HL-60/S4 treated with retinoic acid at 250 ng/mL for 4 days and 3 days (cell line): Measurements from ENCODE around the gene HOXD8.

Experiments used
- in situ Hi-C: fragments of 300-500 bp; cut with MboI; formaldehyde crosslinking; loops from 2 replicates; pipeline ENCODE4 v1.7.0; 2022; ENCODE audit warnings: low sequenced_read_pairs

Gene HOXD8

DNA sequence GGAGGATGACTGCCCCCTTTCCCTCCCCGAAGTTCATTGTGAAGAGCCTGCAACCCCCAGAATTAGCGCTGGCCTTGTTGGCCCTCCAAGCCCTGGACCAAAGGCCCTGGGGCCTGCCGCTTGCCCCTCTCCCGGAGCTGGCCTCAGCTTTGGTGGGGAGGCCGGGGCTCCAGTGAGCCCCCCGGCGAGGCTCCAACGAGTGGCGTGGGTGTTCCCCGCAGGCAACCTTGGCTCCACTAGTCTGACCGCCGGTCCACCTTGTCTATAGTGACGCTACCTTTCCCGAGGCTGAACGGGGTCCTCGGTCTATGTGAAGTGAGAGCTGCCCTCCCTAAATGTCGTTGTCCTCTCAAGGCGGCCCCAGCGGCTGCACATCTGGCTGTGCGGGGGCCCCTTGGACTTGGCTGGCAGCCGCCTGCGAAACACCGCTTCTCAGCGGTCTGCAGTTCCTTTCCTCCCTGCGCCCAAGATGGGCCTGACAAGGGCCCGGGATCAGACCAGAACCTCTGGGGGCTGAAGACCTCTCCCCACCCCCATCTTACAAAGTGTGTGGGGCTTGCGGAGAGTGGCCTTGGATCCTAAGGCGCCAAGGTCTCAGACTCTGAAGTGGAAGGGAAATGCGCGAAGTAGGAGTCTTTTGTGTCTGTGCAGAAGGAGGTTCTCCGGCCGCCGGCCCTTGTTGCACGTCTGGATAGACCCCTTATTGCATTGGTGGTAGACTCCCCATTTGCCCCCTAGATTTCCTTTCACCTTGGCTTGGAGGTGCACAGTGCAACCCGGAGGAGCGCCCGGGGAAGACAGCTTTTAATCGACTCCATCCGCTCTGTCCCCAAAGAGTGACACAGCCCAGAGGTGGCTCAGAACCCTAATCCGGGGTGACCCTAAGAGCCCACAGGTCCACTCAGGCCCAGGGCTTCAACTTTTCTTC is 16.9 kb upstream of the HOXD8 start:
- in situ Hi-C loops, result loop anchor here (25.0 kb wide), 1 partner anchor 1200 kb away; no protein-coding TSS in a partner anchor

DNA sequence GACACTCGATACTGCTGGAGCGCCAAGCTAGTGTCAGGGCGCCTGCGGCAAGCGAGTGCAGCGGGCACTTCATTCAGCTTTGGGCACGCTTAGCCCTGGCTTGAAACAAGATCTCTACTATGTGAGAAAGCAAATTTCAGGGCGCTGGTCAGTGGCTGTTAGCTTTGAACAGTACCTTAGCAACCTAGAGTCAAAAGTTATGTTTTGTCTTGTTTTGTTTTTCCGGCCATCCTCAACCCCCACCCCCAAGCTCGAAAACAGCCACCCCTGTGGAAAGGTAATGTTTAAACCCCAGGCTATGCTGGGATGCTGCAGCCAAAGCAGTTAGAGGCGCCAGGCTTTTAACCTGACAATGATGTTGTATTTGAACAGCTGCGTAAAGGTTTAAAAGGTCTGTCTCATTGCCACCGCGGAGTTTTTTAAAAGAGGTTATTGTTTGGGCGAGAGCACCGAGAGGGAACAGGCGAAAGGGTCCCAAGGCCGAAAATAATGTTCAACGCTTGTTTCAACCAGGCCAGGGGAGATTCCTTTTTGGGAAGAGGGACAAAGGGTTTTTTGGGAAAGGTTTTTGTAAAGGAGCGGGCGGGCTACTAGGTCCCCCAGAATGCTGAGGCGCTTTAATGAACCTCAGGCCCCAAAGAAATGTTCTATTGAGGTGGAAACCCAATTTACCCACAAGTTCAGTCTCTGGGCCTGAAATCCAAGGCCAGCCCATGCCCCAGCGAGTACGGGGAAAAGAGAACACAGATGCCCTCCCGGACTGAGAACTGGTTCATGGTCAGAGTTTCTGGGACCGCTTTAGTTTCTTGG is 15.2 kb upstream of the HOXD8 start:
- in situ Hi-C loops, result loop anchor here (25.0 kb wide), 1 partner anchor 1198 kb away; no protein-coding TSS in a partner anchor

DNA sequence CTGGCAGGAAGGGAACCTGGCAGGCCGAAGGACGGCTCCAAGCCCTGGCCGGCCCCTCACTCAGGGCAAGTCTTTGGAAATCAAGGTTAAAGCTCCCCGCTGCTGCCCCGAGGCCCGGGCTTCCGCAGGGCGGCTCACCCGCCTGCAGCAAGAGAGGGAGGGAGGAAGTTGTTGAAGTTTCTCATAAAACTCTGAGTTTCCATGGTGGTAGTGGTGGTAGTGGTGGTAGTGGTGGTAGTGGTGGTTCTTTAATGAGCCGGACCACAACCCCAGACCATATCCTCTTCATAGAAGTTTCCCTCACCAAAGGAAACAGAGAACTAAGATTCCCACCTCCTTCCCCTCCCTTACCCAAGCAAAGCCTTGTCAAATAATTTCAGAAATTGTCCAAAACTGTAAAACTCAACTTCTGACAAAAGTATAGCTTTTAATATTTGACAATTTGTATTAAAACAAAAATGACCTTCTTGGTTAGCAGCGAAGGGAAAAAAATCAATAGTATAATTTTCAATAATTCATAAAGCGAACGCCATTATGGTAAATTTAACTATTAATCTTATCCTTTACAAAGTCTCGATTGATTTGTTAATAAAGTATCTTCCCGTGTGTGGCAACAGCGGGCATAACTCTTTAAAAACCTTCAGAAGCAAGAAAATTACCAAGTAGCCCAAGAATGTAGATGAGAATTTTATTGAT is 14.4 kb upstream of the HOXD8 start:
- in situ Hi-C loops, result loop anchor here (25.0 kb wide), 1 partner anchor 1197 kb away; no protein-coding TSS in a partner anchor

DNA sequence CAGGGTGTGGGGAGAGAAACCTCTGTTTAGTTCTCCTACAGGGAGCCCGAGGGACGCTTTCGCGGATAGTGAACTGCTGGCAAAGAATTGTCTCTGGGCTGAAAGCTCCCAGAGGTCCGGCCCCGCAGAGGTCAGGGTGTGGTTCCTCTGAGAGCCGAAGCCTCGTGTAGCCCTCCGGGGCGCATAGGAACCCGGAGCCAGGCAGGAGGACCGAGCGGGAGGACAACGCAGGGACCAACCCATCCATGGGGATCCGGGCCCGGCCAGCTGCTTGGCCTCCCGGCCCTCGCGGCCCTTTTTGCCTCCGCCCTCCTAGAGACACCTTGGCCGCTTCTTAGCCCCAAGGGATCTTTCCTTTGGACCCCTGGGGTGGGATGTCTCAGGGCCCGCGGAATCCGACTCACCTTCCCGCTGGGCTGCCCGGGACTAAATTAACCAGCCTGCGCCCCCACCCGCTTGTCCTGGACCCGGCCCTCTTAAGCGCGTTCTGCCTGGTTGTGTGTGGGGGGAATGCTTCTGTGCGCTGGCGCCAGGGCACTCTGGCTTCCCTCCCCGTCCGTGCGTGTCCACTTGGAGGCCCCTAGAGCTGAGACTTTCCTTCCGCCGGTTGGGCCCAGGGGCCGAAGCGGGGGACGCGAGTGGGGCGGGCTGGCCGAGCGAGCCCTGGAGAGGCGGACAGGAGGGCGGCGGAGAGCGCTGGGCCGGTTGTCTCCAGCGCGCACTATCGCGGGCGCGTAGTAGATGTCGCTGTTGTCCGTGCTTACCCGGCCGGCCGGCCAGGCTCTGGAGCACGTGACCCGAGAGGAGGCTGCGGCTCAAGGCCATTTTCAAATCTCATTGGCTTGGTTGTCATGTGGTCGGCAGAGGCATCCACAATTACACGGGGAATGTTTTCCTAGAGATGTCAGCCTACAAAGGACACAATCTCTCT is 13.4 kb upstream of the HOXD8 start, which contains the start of gene HOXD10:
HOXD10 (plus strand) TSS at position 896 of the 931 bp plus-strand sequence. CDS start 56 bp downstream, outside the sequence.
- in situ Hi-C loops, result loop anchor here (25.0 kb wide), 1 partner anchor 1196 kb away; no protein-coding TSS in a partner anchor

DNA sequence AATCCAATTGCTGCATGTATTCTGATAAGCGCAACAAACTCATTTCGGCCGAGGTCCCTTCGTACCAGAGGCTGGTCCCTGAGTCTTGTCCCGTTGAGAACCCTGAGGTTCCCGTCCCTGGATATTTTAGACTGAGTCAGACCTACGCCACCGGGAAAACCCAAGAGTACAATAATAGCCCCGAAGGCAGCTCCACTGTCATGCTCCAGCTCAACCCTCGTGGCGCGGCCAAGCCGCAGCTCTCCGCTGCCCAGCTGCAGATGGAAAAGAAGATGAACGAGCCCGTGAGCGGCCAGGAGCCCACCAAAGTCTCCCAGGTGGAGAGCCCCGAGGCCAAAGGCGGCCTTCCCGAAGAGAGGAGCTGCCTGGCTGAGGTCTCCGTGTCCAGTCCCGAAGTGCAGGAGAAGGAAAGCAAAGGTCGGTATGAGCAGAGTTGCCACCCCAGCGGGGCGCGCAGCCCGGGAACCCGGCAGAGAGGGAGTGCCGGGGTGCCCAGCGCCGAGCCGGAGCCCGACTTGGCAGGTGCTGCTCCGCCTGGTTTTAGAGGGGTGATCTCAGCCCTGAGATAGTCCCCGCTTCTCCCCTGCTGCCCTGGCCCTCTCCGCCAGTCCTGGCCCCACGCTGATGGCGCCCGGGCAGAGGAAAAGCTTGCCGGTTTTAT is 12.2 kb upstream of the HOXD8 start:
- in situ Hi-C loops, result loop anchor here (25.0 kb wide), 1 partner anchor 1195 kb away; no protein-coding TSS in a partner anchor

DNA sequence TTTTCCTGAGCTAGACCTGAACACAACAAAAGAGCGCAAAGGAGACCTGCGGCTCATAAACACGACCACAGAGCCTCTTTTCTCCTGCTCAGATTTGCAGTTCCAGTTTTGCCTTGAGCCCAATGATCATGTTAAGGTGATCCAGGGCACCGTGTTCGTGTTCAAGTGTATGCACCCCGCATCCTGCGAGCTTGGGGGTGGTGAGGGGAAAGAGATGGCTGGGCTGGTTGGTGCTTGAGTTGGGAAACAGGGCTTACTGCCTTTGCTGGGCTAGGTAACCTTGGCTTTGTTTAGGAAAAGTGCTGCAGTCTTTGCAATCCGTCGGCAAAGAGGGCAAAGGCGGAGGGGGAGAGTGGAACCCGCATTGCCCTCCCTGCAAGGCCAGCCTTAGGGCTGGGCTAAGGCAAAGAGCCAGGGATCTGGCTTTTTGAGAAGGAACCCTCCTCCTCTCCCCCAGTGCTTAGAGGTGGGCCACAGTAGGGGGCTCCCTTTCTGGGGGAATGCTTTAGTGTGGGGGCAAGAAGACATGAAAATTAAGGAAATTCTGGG is 11.6 kb upstream of the HOXD8 start:
- in situ Hi-C loops, result loop anchor here (25.0 kb wide), 1 partner anchor 1194 kb away; no protein-coding TSS in a partner anchor

DNA sequence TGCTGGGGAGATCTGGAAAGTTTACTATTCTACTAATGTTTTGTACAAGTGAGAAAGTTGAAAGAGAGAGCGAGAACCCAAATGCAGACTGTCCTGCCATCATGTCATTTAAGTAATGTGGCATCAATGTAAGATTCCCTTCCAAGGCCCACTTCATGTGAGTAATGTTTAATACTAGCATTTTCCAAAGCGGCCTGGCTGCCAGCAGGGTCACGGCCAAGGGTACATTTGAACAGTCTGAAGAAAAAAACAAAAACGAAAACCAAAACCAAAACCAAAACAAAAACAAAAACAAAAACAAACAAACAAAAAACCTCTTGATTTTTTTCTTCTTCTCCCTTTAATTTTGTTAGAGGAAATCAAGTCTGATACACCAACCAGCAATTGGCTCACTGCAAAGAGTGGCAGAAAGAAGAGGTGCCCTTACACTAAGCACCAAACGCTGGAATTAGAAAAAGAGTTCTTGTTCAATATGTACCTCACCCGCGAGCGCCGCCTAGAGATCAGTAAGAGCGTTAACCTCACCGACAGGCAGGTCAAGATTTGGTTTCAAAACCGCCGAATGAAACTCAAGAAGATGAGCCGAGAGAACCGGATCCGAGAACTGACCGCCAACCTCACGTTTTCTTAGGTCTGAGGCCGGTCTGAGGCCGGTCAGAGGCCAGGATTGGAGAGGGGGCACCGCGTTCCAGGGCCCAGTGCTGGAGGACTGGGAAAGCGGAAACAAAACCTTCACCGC is 10.7 kb upstream of the HOXD8 start:
- in situ Hi-C loops, result loop anchor here (25.0 kb wide), 1 partner anchor 1194 kb away; no protein-coding TSS in a partner anchor

DNA sequence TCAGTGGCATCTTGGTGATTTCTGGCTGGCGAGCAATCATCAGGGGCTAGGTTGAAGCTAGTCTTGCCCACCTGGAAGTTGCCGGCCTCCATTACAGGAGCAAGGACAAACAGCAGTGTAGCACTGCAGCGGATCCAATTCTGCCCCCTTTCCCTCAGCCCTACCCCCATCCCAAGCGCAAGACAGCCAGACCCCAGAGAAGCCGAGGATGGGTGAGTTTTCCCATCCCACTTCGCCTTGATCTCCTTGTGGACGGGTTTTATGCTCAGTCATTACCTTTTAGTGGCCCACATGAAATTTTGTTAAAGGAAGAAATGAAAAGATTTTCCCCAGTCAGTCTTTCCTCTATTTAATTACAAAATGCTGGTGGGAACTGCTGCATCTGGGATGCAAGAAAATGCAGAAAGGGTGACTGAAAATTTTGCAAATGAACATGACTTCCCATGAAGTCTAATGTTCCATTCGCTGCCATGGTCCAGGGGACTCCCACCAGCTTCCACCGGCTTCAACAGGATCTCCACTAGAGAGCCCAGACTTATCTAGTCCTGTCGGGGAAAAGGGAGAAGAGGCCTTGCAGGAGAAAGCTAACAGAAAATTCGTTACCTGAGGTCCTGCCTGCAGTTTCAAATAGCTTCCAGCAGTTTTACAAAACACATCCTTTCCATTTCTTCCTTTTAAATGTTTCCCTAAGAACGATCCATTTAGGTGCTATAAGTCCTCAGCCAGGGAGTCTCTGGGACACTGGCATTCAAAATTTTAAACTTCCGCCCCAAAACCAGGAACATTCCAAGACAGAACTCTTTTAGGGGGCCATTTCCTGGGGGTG is 8.9 kb upstream of the HOXD8 start:
- in situ Hi-C loops, result loop anchor here (25.0 kb wide), 1 partner anchor 1192 kb away; no protein-coding TSS in a partner anchor

DNA sequence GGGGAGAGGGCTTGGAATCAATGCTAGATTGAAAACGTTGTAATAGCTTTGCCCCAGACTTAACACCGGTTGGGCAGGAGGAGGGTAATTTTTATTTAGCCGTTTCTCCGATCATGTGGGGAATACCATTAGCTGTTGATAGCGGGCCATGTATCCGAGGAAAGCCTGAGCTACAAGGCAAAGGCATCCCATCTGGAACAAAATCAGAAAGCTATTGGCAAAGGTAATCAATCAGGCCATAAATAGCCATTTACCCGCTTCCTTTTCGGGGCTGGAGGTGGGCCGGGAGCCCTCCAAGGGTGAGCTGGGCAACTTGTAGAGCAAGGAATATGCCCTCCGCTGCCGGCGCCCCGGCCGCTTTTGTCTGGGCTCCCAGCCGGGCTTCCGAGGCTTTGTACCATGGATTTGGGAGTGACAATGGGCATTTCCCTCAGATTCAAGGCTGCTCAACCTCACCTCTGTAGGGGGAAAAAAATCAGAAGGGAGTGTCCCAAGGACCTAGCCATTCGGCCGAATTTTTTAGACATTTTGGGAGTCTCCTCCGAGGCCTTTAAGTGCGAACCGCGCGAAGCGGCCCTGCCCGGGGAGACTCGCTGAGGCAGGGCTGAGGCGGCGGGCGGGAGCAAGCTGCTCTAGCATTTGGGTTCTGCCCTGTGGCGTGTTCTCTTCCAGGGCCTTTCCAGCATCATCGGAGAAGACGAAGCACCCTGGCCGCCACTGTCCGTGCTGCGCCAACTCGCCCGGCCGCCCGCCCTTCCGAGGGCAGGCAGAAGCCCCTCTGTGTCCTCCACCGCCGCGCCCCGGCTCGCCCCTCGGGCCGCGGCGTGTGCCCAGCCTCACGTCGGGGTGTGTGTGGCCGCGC is 8.1 kb upstream of the HOXD8 start:
- in situ Hi-C loops, result loop anchor here (25.0 kb wide), 1 partner anchor 1191 kb away; no protein-coding TSS in a partner anchor

DNA sequence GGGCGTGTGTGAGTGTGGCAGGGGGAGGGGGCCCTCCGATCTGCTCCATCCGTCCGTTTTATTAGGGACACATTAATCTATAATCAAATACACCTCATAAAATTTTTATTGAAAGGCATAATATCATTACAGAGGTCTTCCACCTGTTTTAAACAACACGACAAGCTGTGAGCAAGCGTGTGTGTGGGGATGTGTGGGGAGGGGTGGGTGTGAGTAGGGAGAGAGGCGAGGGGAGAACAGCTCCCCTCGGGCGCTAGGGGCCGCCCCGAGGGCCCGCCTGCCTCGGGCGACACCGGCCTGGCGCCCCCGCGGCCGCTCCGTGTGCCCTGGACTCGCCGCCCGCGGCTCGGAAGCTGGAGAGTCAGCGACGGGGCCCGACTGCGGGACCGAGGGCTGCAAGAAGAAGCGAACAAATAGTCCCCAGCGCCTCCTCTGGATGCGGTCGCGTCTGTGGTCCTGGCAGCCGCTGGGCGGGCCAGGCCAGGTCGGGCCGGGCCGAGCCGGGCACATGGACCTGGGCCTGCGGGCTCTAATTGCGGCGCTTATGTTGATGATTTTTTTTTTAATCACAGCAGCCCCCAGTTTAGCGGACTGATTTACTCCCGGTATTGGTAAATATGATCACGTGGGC is 7.3 kb upstream of the HOXD8 start:
- in situ Hi-C loops, result loop anchor here (25.0 kb wide), 1 partner anchor 1190 kb away; no protein-coding TSS in a partner anchor

DNA sequence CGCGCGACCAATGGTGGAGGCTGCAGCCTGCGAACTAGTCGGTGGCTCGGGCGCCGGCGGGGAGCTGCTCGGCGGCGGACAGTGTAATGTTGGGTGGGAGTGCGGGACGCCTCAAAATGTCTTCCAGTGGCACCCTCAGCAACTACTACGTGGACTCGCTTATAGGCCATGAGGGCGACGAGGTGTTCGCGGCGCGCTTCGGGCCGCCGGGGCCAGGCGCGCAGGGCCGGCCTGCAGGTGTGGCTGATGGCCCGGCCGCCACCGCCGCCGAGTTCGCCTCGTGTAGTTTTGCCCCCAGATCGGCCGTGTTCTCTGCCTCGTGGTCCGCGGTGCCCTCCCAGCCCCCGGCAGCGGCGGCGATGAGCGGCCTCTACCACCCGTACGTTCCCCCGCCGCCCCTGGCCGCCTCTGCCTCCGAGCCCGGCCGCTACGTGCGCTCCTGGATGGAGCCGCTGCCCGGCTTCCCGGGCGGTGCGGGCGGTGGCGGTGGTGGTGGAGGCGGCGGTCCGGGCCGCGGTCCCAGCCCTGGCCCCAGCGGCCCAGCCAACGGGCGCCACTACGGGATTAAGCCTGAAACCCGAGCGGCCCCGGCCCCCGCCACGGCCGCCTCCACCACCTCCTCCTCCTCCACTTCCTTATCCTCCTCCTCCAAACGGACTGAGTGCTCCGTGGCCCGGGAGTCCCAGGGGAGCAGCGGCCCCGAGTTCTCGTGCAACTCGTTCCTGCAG is 6.7 kb upstream of the HOXD8 start, which contains the start of gene HOXD9:
HOXD9 (plus strand) TSS at position 37 of the 728 bp plus-strand sequence; CDS start at position 87, 50 bp downstream.
- in situ Hi-C loops, result loop anchor here (25.0 kb wide), 1 partner anchor 1189 kb away; no protein-coding TSS in a partner anchor

DNA sequence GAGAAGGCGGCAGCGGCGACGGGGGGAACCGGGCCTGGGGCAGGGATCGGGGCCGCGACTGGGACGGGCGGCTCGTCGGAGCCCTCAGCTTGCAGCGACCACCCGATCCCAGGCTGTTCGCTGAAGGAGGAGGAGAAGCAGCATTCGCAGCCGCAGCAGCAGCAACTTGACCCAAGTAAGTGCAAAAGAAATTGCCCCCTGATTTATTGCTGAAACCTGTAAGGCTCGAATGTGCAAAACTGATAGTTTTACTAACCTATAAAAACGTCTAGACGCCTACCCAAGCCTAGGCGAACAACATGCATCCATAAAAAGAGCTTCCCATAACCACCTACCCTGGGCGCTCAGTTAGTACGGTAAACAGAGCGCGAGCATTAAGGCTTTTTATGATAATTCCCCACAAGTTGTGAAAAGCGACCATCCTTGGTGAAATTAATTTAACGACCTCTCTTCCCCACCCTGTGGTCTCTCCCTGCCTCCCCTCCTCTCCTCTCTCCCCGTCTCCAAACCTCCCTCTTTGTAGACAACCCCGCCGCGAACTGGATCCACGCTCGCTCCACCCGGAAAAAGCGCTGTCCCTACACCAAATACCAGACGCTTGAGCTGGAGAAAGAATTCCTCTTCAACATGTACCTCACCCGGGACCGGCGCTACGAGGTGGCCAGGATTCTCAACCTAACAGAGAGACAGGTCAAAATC is 5.9 kb upstream of the HOXD8 start:
- in situ Hi-C loops, result loop anchor here (25.0 kb wide), 1 partner anchor 1189 kb away; no protein-coding TSS in a partner anchor

DNA sequence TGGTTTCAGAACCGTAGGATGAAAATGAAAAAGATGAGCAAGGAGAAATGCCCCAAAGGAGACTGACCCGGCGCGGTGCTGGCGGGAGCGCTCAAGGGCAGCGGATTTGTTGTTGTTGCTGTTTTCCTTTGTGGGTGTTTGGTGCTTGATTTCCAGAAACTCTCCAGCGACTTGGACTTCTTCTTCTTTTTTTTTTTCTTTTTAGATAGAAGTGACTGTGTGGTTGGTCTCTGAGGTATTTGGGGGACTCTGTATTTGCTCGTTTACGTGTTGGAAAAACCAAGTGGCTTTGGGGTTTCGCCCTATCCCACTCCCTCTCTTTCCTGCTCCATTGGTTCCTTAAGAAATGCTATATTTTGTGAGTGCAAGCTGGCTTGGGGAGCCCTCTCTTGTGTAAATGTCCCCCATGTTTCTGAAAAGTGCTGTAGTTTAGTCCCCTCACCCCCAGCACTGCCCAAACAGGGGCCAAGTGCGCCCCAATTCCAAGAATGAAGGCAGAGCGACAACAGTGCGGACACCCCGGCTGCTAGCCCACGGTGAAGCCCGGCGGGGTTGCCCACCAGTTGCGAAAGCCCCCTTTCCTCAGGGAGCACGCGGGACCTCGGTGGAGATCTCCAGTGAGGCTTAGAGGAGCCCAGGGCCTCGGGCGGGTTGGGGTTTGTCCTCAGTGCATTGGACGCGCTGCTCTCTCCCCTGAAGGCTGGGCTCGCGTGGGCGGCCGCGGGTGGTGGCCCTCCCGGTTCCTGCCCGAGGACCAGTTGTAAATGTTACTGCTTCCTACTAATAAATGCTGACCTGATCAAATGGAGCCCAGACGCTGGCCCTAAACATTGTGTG is 5.2 kb upstream of the HOXD8 start:
- in situ Hi-C loops, result loop anchor here (25.0 kb wide), 1 partner anchor 1188 kb away; no protein-coding TSS in a partner anchor
